H1 (cell line): Measurements from ENCODE around the gene FAM210A.

Experiments used
- EZH2 ChIP-seq: fragments of 200-600 bp; sonication (generic); IDR thresholded peaks from 2 replicates; pipeline ENCODE4 v1.7.1; 2012; ENCODE audit warnings: low read depth, mild to moderate bottlenecking, moderate library complexity, low read length, inconsistent platforms; ENCODE audit not compliant: severe bottlenecking
- MAFK ChIP-seq: IDR thresholded peaks from 2 replicates; pipeline ENCODE4 v1.6.1; 2012; ENCODE audit warnings: low read depth, mild to moderate bottlenecking, improper control_type of control experiment, low read length
- POLR2AphosphoS5 ChIP-seq: IDR thresholded peaks from 2 replicates; pipeline ENCODE4 v1.6.1; 2011; ENCODE audit warnings: low read depth, low read length
- ZNF274 ChIP-seq: IDR thresholded peaks from 2 replicates; pipeline ENCODE4 v1.7.0; 2012; ENCODE audit warnings: low read length, borderline replicate concordance; ENCODE audit errors: extremely low read depth
- TF ChIP-seq, protein P1 (sequence below), 3 experiments: IDR thresholded peaks; 1 replicate in 2 of 3; 2 replicates in 1 of 3; pipeline versions ENCODE4 v1.5.1 to v1.6.1; 2011; ENCODE audit warnings: low read length in 3 of 3, mild to moderate bottlenecking in 3 of 3, inconsistent platforms in 2 of 3, low read depth in 1 of 3, moderate library complexity in 1 of 3; ENCODE audit not compliant: insufficient read depth in 1 of 3; ENCODE audit errors: control extremely low read depth in 1 of 3

DNA sequence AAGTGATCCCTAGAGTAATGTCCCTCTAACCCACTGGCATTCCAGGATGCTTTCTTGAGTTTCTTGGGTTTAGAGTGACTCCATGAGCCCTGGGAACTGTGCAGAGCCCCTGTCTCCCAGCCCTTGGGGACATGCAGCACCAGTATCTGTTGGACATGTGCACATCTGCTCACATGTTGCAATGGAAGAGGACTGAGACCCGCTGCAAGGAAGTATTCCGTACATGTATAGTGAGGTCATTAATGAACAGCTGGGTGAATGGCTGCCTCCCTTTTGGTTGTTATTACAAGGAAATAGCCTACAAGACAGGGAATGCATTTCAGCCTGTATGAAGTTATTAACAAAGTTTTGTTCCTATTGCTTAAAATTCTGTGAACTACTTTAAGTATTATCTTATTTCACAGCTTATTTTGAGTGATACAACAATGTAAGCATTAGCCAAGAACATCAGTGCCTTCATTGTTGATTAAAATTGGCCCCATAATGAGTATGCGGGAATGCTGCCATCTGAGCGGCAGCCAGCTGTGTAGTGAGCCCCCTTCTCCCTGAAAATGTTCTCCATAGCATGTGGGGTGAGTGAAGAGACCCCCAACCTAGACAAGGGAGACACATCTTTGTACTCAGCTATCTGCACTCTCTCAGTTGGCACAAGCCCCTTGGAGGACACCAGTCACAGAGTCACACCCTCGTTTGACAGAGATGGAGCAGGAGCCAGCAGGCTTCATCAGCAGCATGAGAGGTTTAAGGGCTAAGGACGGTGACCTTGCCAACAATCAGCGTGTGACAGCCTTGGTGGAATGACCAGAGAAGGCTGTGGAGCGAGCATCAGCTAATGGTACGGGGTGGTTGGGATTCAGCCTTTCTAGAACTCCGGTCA is 87.4 kb downstream of the FAM210A start:
- TF ChIP-seq, protein P1, sequence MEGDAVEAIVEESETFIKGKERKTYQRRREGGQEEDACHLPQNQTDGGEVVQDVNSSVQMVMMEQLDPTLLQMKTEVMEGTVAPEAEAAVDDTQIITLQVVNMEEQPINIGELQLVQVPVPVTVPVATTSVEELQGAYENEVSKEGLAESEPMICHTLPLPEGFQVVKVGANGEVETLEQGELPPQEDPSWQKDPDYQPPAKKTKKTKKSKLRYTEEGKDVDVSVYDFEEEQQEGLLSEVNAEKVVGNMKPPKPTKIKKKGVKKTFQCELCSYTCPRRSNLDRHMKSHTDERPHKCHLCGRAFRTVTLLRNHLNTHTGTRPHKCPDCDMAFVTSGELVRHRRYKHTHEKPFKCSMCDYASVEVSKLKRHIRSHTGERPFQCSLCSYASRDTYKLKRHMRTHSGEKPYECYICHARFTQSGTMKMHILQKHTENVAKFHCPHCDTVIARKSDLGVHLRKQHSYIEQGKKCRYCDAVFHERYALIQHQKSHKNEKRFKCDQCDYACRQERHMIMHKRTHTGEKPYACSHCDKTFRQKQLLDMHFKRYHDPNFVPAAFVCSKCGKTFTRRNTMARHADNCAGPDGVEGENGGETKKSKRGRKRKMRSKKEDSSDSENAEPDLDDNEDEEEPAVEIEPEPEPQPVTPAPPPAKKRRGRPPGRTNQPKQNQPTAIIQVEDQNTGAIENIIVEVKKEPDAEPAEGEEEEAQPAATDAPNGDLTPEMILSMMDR (IDR thresholded peaks at IDR 0.05; ENCODE audit: control extremely low read depth in 1 of 3, insufficient read depth in 1 of 3, low read depth in 1 of 3, low read length in 3 of 3), result no peak
- TF ChIP-seq EZH2 (no peak), POLR2AphosphoS5 (no peak), ZNF274 (no peak), MAFK (no peak)
